ENCODE measurements around the gene LRRC2.
"Not testable (repeated sequence)": the region's sequence is repeated elsewhere in the genome, so short reads cannot be mapped to it uniquely, and the experiment has no call there.

Gene LRRC2

GRCh38 chr3:46566040-46566641 is at the start of gene LRRC2:
Gene LRRC2 (minus strand): TSS chr3:46566302. CDS start chr3:46551591, 14,711 bp downstream.
- DNase-seq: peak; percentile 13 to 14

- no peak for DNase-seq
Observed at GRCh38 chr3:46615050-46615775, 49.1 kb upstream of the LRRC2 start.

- DNase-seq: no peak
Observed at GRCh38 chr3:46614431-46614830, 48.3 kb upstream of the LRRC2 start.

GRCh38 chr3:46613313-46614005 is 47.4 kb upstream of the LRRC2 start:
- DNase-seq: no peak

- no peak for DNase-seq
Observed at GRCh38 chr3:46612324-46612723, 46.2 kb upstream of the LRRC2 start, which contains the start of gene FAM240A. Gene FAM240A (plus strand): TSS chr3:46612525. CDS start chr3:46612684, 159 bp downstream.

GRCh38 chr3:46609944-46610722 is 44.0 kb upstream of the LRRC2 start:
- no peak for DNase-seq

GRCh38 chr3:46609212-46609721 is 43.2 kb upstream of the LRRC2 start:
- DNase-seq: no peak

GRCh38 chr3:46607603-46608028 is 41.5 kb upstream of the LRRC2 start:
- no peak for DNase-seq

- no peak for DNase-seq
Observed at GRCh38 chr3:46604127-46604526, 38.0 kb upstream of the LRRC2 start.

- no peak for DNase-seq
Observed at GRCh38 chr3:46603446-46604046, 37.4 kb upstream of the LRRC2 start.

- DNase-seq: no peak
Observed at GRCh38 chr3:46599590-46599989, 33.5 kb upstream of the LRRC2 start.

GRCh38 chr3:46595819-46596314 is 29.8 kb upstream of the LRRC2 start:
- DNase-seq: no peak

GRCh38 chr3:46594723-46595122 is 28.6 kb upstream of the LRRC2 start:
- DNase-seq: no peak

GRCh38 chr3:46593979-46594378 is 27.9 kb upstream of the LRRC2 start:
- no peak for DNase-seq

GRCh38 chr3:46593274-46593862 is 27.3 kb upstream of the LRRC2 start:
- no peak for DNase-seq

GRCh38 chr3:46587268-46587667 is 21.2 kb upstream of the LRRC2 start:
- DNase-seq: not testable (repeated sequence)

GRCh38 chr3:46586738-46587246 is 20.7 kb upstream of the LRRC2 start:
- DNase-seq: no peak

GRCh38 chr3:46585799-46586693 is 19.9 kb upstream of the LRRC2 start:
- DNase-seq: no peak

GRCh38 chr3:46584598-46585467 is 18.7 kb upstream of the LRRC2 start:
- no peak for DNase-seq
